Mesenteric fat pad (tissue), 1 donor: ENCODE measurements around the gene GLTPD2. TPM values are rescaled to one million over a fixed set of nuclear protein-coding genes. Genes with fewer than 3 reads are reported as not detected.
"Not testable (repeated sequence)": the region's sequence is repeated elsewhere in the genome, so short reads cannot be mapped to it uniquely, and the experiment has no call there.

Experiments
- DNase-seq: peaks from one replicate; pipeline ENCODE4 v3.0.0-alpha.2; 2020; ENCODE audit warnings: low spot score
- total RNA-seq: library from RNA; stranded (reverse); fragmentation: NEBNext Ultra II Directional; extraction: Animal tissue kit (Norgen Biotek cat#: 25700); gene quantifications from one replicate; pipeline ENCODE4 v1.2.1, GENCODE V29; 2021
- donor health status: DM: yes; HTN: yes; CAD: no.

GLTPD2 gene
- total RNA-seq, 1 donor from 2014 or later: not detected

DNA sequence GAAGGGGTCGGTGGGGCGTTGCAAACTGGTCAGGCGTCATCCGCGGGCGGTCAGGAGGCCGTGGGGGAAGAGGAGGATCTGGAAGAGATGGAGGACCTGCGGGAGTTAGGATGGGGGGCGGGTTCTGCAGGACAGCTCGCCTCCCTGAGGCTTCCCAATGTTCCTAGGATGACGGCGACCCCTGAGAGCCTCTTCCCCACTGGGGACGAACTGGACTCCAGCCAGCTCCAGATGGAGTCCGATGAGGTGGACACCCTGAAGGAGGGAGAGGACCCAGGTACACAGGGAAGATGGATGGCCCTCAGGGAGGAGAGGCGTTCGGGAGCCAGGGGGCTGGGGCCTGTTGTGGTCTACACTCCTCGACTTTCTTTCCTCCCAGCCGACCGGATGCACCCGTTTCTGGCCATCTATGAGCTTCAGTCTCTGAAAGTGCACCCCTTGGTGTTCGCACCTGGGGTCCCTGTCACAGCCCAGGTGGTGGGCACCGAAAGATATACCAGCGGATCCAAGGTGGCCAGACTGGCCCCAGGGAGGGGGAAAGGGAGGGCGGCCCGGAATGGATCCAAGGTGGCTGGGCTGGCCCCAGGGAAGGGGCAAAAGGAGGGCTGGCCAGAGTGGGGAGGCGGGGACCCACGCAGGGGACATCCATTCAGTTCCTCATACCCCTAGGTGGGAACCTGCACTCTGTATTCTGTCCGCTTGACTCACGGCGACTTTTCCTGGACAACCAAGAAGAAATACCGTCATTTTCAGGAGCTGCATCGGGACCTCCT, 19.0 kb downstream of the GLTPD2 start:
- no peak for DNase-seq

GRCh38 chr17:4808378-4808767, 19.6 kb downstream of the GLTPD2 start:
- DNase-seq: no peak

DNA sequence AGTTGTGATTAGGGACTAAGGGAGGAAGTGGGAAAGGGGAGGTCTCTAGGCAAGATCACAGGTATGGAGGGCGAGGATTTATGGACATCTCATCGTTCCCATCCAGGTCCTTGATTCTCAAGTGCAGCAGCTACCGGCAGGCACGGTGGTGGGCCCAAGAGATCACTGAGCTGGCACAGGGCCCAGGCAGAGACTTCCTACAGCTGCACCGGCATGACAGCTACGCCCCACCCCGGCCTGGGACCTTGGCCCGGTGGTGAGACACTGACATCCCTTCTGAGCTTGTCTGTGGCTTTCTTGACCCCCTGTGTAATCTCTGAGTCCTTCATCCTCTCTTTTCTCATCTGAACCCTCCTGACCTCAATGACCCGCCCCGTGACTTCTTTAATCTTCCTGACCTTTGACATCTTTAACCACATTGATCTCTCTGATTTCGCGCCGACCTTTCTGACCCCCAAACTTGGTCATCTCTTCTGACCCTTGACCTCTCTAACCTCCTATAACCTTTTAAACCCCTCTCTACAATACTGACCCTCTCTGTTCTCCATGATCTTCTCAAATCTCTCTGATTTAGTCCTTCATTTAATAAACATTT, 22.0 kb downstream of the GLTPD2 start:
- no peak for DNase-seq

- no peak for DNase-seq
These were observed 22.7 kb downstream of the GLTPD2 start for GRCh38 chr17:4811471-4811870.

DNA sequence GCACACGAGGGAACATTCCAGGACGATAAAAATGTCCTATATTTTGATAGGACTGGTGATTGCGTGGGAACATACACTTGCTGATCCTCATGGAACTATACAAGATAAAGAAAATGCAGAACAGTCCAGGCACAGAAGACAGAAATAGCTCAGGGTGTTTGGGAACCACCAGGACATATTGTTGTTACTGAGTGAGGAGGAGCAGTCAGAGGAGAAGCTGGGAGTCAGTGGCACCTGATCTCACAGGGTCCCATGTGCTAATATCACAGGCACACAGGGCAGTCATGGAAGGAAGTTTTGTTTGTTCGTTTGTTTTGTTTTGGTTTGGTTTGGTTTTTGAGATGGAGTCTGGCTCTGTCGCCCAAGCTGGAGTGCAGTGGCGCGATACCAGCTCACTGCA, 23.9 kb downstream of the GLTPD2 start:
- DNase-seq: no peak

- no peak for DNase-seq
These were observed 26.4 kb downstream of the GLTPD2 start for GRCh38 chr17:4815043-4815675.

DNA sequence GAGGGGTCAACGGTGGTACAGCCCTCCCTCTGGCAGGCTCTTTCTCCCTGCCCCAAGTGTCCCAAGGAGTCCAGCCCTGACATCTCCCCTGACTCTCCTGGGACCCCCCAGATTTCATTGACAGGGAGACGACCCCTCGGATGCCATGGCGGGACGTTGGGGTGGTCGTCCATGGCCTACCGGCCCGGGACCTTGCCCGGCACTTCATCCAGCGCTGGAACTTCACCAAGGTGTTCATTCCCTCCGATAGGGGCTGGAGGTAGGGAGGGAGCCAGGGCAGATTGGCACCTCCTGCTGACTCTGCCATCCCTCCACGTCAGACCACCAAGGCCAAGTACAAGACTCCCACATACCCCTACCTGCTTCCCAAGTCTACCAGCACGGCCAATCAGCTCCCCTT, 28.1 kb downstream of the GLTPD2 start:
- DNase-seq: no peak

- no peak for DNase-seq
These were observed 29.5 kb downstream of the GLTPD2 start for GRCh38 chr17:4818276-4818675.

DNA sequence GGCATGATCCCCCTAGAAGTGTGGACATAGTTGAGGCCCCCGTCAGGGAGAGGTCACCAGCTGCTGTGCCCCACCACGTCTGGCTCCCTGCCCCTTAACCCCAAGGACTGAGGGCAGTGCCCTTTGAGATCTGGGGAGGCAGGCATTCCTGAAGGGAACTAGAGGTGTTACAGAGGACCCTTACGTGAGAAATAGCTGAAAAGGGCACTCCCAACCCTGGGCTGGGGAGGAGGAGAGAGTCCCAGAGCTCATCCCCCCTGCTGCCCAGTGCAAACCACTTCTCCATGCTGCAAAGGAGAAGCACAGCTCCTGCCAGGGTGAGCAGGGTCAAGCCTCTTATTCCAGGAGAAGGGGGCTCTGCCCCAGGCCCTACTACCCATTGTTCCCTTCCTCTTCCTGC, 34.1 kb downstream of the GLTPD2 start:
- DNase-seq: no peak

DNA sequence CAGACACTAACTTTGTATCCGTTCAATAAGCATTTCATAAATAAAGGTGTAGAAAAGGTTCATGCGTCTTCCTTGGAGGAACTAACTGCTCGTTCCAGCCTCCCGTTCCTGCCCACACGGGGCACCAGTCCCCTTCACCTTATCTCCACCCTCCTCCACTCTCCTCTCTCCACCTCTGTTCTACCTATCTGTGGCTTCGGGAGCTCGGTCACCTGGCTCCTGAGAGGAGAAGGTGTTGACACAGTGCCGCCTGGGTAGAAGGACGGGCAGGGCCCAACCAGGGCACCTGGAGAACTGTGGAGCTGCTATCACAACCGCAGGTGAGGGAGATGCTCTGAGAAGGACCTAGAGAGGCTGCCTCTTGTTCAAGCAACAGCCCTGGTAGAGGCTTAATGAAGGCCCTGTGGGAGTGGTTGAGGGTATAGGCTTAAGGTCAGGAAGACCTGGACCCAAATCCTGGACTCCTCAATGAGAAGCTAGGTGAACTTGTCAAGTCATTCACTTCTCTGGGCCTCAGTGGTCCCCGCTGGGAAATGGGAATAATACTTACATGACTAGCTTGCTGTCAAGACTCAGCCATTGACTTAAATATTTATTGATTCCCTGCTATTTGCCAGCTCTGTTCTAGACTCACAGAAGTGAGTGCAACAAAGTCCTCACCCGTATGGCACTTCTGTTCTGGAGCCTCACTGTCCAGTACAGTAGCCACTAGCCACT, 34.8 kb downstream of the GLTPD2 start:
- DNase-seq: no peak

DNA sequence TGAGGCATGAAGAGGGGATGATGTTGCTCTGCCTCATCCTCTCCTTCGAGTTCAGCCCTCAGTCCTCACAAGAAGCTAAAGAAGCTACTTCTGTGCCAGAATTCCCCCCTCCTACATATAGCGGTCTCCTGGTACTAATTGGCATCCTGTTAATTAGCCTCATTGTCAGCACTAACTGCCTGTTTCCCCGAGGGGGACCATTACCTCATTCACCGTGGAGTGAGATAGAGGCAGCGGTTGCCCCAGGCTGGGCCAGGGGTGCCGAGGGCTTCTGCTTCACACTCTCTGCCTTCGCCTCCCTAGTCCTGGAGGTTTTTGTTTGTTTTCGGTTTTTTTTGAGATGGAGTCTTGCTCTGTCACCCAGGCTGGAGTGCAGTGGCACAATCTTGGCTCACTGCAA, 38.6 kb downstream of the GLTPD2 start:
- no peak for DNase-seq

DNA sequence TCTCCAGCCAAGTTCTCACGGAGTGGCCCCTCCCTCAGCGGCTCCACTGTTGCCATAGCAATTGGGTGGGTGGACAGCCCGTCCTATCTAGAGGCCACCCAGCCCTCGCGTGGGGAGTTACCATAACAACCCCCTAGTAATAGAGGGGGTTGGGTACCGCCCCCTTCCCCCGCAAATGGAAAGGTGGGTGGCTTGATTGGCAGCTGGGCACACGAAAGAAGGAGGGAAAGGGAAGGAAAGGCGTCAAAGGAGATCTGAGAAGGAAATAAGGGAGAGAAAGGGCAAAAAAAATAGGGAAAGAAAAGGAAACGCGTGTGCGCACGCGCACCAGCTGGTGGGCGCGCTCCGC, 44.0 kb downstream of the GLTPD2 start:
- not testable (repeated sequence) for DNase-seq

GRCh38 chr17:4833178-4833940, 44.6 kb downstream of the GLTPD2 start, which contains the start of gene MINK1:
TSS of gene MINK1 (plus strand) at chr17:4833340. CDS start at chr17:4833584, 244 bp downstream.
- DNase-seq: peak; percentile 96

DNA sequence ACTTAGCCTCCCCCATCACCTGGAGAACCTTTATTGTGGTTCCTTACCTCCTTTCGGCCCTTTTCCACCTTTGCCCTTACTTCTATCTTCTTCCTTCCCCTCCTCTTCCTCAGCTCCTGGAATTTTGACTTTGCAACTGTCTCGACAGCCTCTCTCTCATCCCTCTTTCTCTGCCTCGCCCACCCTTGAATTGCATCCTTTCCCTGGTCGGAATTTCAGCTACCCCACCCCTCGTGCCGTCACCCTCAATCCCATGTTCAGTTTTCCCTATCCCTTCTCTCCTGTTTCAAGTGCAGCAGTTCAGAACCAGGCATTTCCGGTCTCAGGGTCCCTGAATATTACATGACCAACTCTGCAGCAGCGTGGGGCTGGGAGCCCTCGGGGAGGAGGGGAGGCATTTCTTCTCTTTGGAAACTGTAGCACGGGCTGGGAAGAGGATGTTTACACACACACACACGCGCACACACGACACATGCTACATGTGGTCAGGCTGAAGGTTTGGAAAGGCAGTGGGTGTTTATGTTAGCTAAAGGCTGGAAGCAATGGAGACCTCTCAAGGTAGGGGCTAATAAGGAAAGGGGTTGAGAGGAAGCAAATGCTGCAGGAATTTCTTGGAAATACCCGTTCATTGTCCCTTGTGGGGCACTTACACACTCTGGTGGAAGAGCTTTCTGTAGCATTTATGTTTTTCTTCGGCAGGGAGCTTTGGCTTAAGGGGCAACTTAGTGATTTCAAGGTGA, 45.3 kb downstream of the GLTPD2 start:
- DNase-seq: no peak

DNA sequence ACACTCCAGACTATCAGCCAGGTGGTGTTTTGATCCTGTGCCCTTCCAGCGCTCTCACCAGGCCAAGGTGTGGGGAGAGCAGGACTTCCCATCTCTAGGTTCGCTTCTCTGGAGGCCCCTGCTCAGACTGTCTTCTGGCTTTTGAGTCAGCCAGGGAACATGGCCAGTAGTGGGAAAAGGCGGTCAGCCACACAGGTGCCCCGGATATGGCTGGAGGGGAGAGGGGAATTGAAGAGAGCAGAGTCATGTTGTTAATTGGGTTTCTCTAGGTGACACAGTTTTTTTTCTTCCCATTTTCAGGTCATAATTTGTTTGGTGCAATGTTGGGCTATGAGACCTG, 45.9 kb downstream of the GLTPD2 start:
- DNase-seq: no peak

- no peak for DNase-seq
These were observed 47.5 kb downstream of the GLTPD2 start for GRCh38 chr17:4836221-4836620.

GRCh38 chr17:4837471-4838308, 48.9 kb downstream of the GLTPD2 start:
- no peak for DNase-seq

- DNase-seq: no peak
These were observed 49.6 kb downstream of the GLTPD2 start for GRCh38 chr17:4838309-4838785.

GRCh38 chr17:4839221-4839620, 50.5 kb downstream of the GLTPD2 start:
- DNase-seq: no peak
